Sciatic nerve (tissue), 2 donors: ENCODE data around the gene INPP5E. TPM values are rescaled to one million over a fixed set of nuclear protein-coding genes. Genes with fewer than 3 reads are reported as not detected.
A peak's percentile ranks its signal among the peaks of the same experiment; 100 is the strongest.

Experiments
- ATAC-seq: fragments of 200-7000 bp; cut with Tn5 transposase; one replicate; pipeline ENCODE4 v1.9.1; 2020; ENCODE audit warnings: mild to moderate bottlenecking, moderate library complexity
- DNase-seq: peaks from one replicate; pipeline ENCODE4 v3.0.0-alpha.2; 2020; ENCODE audit warnings: low spot score
- intact Hi-C: fragments of 100-400 bp; cut with DNase I; formaldehyde crosslinking; loops from one replicate; pipeline ENCODE4 v1.14.2; 2022
- total RNA-seq: library from RNA; stranded (reverse); fragmentation: NEBNext Ultra II Directional; extraction: Animal tissue kit (Norgen Biotek cat#: 25700); gene quantifications from one replicate; pipeline ENCODE4 v1.2.1, GENCODE V29; 2021
- donor health status: DM: no; HTN: no; CAD: no.
- donor health status: DM: no; HTN: no; CAD: no.

Gene INPP5E
- total RNA-seq, 1 donor from 2014 or later: 18.0 TPM

- ATAC-seq: no peak
- intact Hi-C loops: no loop called here
These were observed 15.7 kb upstream of the INPP5E start for GRCh38 chr9:136455043-136456002.

GRCh38 chr9:136454026-136454796 is 14.6 kb upstream of the INPP5E start:
- ATAC-seq (no peak), DNase-seq (no peak)
- intact Hi-C loops: no loop called here

More at GRCh38 chr9:136455043-136456002, 15.7 kb upstream of the INPP5E start:
- no peak for DNase-seq

- intact Hi-C loops: no loop called here
- ATAC-seq: no peak
- no peak for DNase-seq
These were observed 13.7 kb upstream of the INPP5E start for GRCh38 chr9:136453326-136453725.

- DNase-seq: no peak
- no peak for ATAC-seq
- intact Hi-C loops: no loop called here
These were observed 11.7 kb upstream of the INPP5E start for GRCh38 chr9:136451221-136451877.

- ATAC-seq (no peak), DNase-seq (no peak)
- intact Hi-C loops: no loop called here
These were observed 9.0 kb upstream of the INPP5E start for GRCh38 chr9:136448655-136449054.

- ATAC-seq (no peak), DNase-seq (no peak)
- intact Hi-C loops: no loop called here
These were observed 7.6 kb upstream of the INPP5E start for GRCh38 chr9:136447173-136447778.

GRCh38 chr9:136445799-136446198 is 6.2 kb upstream of the INPP5E start:
- ATAC-seq (no peak), DNase-seq (no peak)
- intact Hi-C loops: no loop called here

GRCh38 chr9:136444102-136444501 is 4.5 kb upstream of the INPP5E start:
- DNase-seq: no peak
- ATAC-seq: no peak
- intact Hi-C loops: no loop called here

GRCh38 chr9:136443687-136444086 is 4.0 kb upstream of the INPP5E start:
- DNase-seq: no peak

GRCh38 chr9:136443087-136443486 is 3.4 kb upstream of the INPP5E start:
- intact Hi-C loops: no loop called here
- ATAC-seq: no peak

More at GRCh38 chr9:136443687-136444086, 4.0 kb upstream of the INPP5E start:
- no peak for ATAC-seq
- intact Hi-C loops: no loop called here

GRCh38 chr9:136442265-136442664 is 2.6 kb upstream of the INPP5E start:
- intact Hi-C loops: no loop called here
- DNase-seq (no peak), ATAC-seq (no peak)

More at GRCh38 chr9:136443087-136443486, 3.4 kb upstream of the INPP5E start:
- DNase-seq: no peak

- DNase-seq: no peak
- intact Hi-C loops: no loop called here
These were observed 2.1 kb upstream of the INPP5E start for GRCh38 chr9:136441681-136442245.

GRCh38 chr9:136441191-136441680 is 1.6 kb upstream of the INPP5E start:
- no peak for ATAC-seq
- intact Hi-C loops: no loop called here

More at GRCh38 chr9:136441681-136442245, 2.1 kb upstream of the INPP5E start:
- no peak for ATAC-seq

GRCh38 chr9:136438548-136439480 is 831 bp downstream of the INPP5E start:
- intact Hi-C loops: no loop called here
- peak; percentile 65 for DNase-seq

More at GRCh38 chr9:136441191-136441680, 1.6 kb upstream of the INPP5E start:
- peak; percentile 56 for DNase-seq

GRCh38 chr9:136437839-136438547 is 1.7 kb downstream of the INPP5E start:
- ATAC-seq (no peak), DNase-seq (no peak)
- intact Hi-C loops: no loop called here

More at GRCh38 chr9:136438548-136439480, 831 bp downstream of the INPP5E start:
- no peak for ATAC-seq

GRCh38 chr9:136437430-136437829 is 2.2 kb downstream of the INPP5E start:
- intact Hi-C loops: no loop called here
- no peak for DNase-seq

More at GRCh38 chr9:136437430-136437829, 2.2 kb downstream of the INPP5E start:
- ATAC-seq: peak; percentile 27
